ENCODE data around the gene TARBP1. TPM values are rescaled to one million over a fixed set of nuclear protein-coding genes. Genes with fewer than 3 reads are reported as not detected.

The TARBP1 gene
- polyA plus RNA-seq, 1 donor from 2014 or later = 267 TPM

DNA sequence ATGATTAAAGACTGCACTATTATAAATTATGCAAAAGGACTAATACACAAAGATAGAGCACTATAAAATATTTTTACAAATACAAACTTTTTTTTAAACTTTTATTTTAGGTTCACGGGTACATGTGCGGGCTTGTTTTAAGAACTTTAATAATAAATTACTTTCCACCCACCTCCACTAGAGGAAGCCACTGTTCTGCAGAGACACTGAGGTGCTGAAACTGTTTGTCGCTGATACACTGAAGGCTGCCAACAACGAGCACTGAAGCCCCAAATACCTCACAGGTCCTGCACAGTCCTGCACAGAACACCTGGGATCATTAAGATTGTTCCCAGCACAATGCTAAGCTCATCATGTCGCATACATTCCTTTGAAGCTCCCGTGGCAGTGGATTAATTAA lies 85.8 kb downstream of the TARBP1 start:
- H3K27ac ChIP-seq (ENCODE audit: low read length) = no peak overlapping the region
- H3K4me2 ChIP-seq (ENCODE audit: low read length) = no peak overlapping the region
- H2AFZ ChIP-seq (ENCODE audit: low read depth, low read length) = no peak overlapping the region
- no peaks in the 10 kb centered on the region for H3K9me3 ChIP-seq (ENCODE audit: low read length)
- H4K20me1 ChIP-seq (ENCODE audit: insufficient read depth) = no peaks in the 10 kb centered on the region
- no peaks in the 10 kb centered on the region for H3F3A ChIP-seq (ENCODE audit: insufficient read depth, low read length, poor library complexity, severe bottlenecking)
- no peaks in the 10 kb centered on the region for H3K9me2 ChIP-seq (ENCODE audit: insufficient read depth, low read length)
- TF ChIP-seq MXI1 (conservative IDR thresholded peaks at IDR 0.05; ENCODE audit: poor library complexity, severe bottlenecking) = no peak
- TF ChIP-seq EZH2 (IDR thresholded peaks at IDR 0.05; ENCODE audit: borderline replicate concordance, insufficient read depth, low read length, poor library complexity, severe bottlenecking) = no peak
- TF ChIP-seq TAF1 (IDR thresholded peaks at IDR 0.05; ENCODE audit: low read depth) = no peak
- TF ChIP-seq POLR2AphosphoS5 (IDR thresholded peaks at IDR 0.05) = no peak
- TF ChIP-seq RAD21 (conservative IDR thresholded peaks at IDR 0.05) = no peak
- no peak for TF ChIP-seq SMC3 (conservative IDR thresholded peaks at IDR 0.05; ENCODE audit: poor library complexity)
- TF ChIP-seq, protein P1, sequence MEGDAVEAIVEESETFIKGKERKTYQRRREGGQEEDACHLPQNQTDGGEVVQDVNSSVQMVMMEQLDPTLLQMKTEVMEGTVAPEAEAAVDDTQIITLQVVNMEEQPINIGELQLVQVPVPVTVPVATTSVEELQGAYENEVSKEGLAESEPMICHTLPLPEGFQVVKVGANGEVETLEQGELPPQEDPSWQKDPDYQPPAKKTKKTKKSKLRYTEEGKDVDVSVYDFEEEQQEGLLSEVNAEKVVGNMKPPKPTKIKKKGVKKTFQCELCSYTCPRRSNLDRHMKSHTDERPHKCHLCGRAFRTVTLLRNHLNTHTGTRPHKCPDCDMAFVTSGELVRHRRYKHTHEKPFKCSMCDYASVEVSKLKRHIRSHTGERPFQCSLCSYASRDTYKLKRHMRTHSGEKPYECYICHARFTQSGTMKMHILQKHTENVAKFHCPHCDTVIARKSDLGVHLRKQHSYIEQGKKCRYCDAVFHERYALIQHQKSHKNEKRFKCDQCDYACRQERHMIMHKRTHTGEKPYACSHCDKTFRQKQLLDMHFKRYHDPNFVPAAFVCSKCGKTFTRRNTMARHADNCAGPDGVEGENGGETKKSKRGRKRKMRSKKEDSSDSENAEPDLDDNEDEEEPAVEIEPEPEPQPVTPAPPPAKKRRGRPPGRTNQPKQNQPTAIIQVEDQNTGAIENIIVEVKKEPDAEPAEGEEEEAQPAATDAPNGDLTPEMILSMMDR (IDR thresholded peaks at IDR 0.05; ENCODE audit: poor library complexity, severe bottlenecking) = no peak
- no peak for TF ChIP-seq EP300 (conservative IDR thresholded peaks at IDR 0.05; ENCODE audit: poor library complexity, severe bottlenecking)
- no peak overlapping the region for H3K4me3 ChIP-seq (ENCODE audit: low read length)
- no peaks in the 10 kb centered on the region for H3K27me3 ChIP-seq (ENCODE audit: insufficient read depth, low read depth, low read length)
- no peaks in the 10 kb centered on the region for H3K79me2 ChIP-seq (replicated peaks; ENCODE audit: insufficient read depth, low read length)
- H3K9ac ChIP-seq (ENCODE audit: low read length) = no peak overlapping the region
- H3K36me3 ChIP-seq (ENCODE audit: insufficient read depth, low read length) = peaks cover 8% of the 10 kb centered on the region

DNA sequence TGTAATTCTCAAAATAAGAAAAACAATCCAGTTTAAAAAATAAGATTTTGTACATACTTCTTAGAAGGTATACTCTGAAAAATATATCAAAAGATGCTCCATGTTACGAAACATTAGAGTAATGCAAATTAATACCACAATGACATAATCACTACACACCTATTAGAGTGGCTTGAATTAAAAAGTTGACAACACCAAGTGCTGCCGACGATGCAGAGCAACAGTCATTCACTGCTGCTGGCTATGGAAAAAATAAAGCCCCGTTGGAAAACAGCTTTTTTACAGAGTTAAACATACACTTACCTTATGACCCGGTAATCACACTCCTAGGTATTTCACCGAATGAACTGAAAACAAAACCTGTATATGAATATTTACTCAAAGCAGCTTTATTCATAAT lies 90.9 kb downstream of the TARBP1 start:
- no peaks in the 10 kb centered on the region for H3K9me2 ChIP-seq (ENCODE audit: insufficient read depth, low read length)
- no peaks in the 10 kb centered on the region for H4K20me1 ChIP-seq (ENCODE audit: insufficient read depth)
- no peak overlapping the region for H2AFZ ChIP-seq (ENCODE audit: low read depth, low read length)
- H3K4me3 ChIP-seq (ENCODE audit: low read length) = no peak overlapping the region
- H3K27ac ChIP-seq (ENCODE audit: low read length) = no peak overlapping the region
- no peak overlapping the region for H3K4me2 ChIP-seq (ENCODE audit: low read length)
- H3K79me2 ChIP-seq (replicated peaks; ENCODE audit: insufficient read depth, low read length) = no peaks in the 10 kb centered on the region
- H3F3A ChIP-seq (ENCODE audit: insufficient read depth, low read length, poor library complexity, severe bottlenecking) = no peaks in the 10 kb centered on the region
- no peaks in the 10 kb centered on the region for H3K9me3 ChIP-seq (ENCODE audit: low read length)
- no peak overlapping the region for H3K9ac ChIP-seq (ENCODE audit: low read length)
- peaks cover 8% of the 10 kb centered on the region for H3K36me3 ChIP-seq (ENCODE audit: insufficient read depth, low read length)
- TF ChIP-seq MXI1 (conservative IDR thresholded peaks at IDR 0.05; ENCODE audit: poor library complexity, severe bottlenecking) (no peak), TAF1 (IDR thresholded peaks at IDR 0.05; ENCODE audit: low read depth) (no peak), RAD21 (conservative IDR thresholded peaks at IDR 0.05) (no peak), EZH2 (IDR thresholded peaks at IDR 0.05; ENCODE audit: borderline replicate concordance, insufficient read depth, low read length, poor library complexity, severe bottlenecking) (no peak), SMC3 (conservative IDR thresholded peaks at IDR 0.05; ENCODE audit: poor library complexity) (no peak), POLR2AphosphoS5 (IDR thresholded peaks at IDR 0.05) (no peak), EP300 (conservative IDR thresholded peaks at IDR 0.05; ENCODE audit: poor library complexity, severe bottlenecking) (no peak)
- TF ChIP-seq, protein P2, sequence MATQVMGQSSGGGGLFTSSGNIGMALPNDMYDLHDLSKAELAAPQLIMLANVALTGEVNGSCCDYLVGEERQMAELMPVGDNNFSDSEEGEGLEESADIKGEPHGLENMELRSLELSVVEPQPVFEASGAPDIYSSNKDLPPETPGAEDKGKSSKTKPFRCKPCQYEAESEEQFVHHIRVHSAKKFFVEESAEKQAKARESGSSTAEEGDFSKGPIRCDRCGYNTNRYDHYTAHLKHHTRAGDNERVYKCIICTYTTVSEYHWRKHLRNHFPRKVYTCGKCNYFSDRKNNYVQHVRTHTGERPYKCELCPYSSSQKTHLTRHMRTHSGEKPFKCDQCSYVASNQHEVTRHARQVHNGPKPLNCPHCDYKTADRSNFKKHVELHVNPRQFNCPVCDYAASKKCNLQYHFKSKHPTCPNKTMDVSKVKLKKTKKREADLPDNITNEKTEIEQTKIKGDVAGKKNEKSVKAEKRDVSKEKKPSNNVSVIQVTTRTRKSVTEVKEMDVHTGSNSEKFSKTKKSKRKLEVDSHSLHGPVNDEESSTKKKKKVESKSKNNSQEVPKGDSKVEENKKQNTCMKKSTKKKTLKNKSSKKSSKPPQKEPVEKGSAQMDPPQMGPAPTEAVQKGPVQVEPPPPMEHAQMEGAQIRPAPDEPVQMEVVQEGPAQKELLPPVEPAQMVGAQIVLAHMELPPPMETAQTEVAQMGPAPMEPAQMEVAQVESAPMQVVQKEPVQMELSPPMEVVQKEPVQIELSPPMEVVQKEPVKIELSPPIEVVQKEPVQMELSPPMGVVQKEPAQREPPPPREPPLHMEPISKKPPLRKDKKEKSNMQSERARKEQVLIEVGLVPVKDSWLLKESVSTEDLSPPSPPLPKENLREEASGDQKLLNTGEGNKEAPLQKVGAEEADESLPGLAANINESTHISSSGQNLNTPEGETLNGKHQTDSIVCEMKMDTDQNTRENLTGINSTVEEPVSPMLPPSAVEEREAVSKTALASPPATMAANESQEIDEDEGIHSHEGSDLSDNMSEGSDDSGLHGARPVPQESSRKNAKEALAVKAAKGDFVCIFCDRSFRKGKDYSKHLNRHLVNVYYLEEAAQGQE (IDR thresholded peaks at IDR 0.05; ENCODE audit: borderline replicate concordance) = no peak
- TF ChIP-seq, protein P1 (IDR thresholded peaks at IDR 0.05; ENCODE audit: poor library complexity, severe bottlenecking) = no peak
- no peaks in the 10 kb centered on the region for H3K27me3 ChIP-seq (ENCODE audit: insufficient read depth, low read depth, low read length)
